Measurements from ENCODE around the gene AMMECR1. TPM values are rescaled to one million over a fixed set of nuclear protein-coding genes. Genes with fewer than 3 reads are reported as not detected.

The AMMECR1 gene
- total RNA-seq, 1 donor from 2014 or later: 0.62 TPM

- no peak for DNase-seq
- intact Hi-C loops (cut with DNase I): no loop called here
- no peak for ATAC-seq (ENCODE audit: poor library complexity)
Observed at GRCh38 chrX:110182362-110182761, 135.5 kb downstream of the AMMECR1 start.

- DNase-seq: no peak
- no peak for ATAC-seq (ENCODE audit: poor library complexity)
- intact Hi-C loops (cut with DNase I): no loop called here
Observed at GRCh38 chrX:110181459-110182137, 136.3 kb downstream of the AMMECR1 start.

GRCh38 chrX:110180928-110181310, 137.0 kb downstream of the AMMECR1 start:
- ATAC-seq (ENCODE audit: poor library complexity): no peak
- intact Hi-C loops (cut with DNase I): no loop called here
- no peak for DNase-seq

- DNase-seq (no peak), ATAC-seq (ENCODE audit: poor library complexity) (peak; percentile 84)
- intact Hi-C loops (cut with DNase I): no loop called here
Observed at GRCh38 chrX:110180176-110180927, 137.5 kb downstream of the AMMECR1 start.

- intact Hi-C loops (cut with DNase I): no loop called here
- DNase-seq: no peak
- no peak for ATAC-seq (ENCODE audit: poor library complexity)
Observed at GRCh38 chrX:110178179-110178865, 139.6 kb downstream of the AMMECR1 start.

- peak; percentile 30 for ATAC-seq (ENCODE audit: poor library complexity)
- intact Hi-C loops (cut with DNase I): no loop called here
- DNase-seq: no peak
Observed at GRCh38 chrX:110175696-110176095, 142.2 kb downstream of the AMMECR1 start.

GRCh38 chrX:110175146-110175545, 142.7 kb downstream of the AMMECR1 start:
- no peak for ATAC-seq (ENCODE audit: poor library complexity)
- no peak for DNase-seq
- intact Hi-C loops (cut with DNase I): no loop called here

- peak; percentile 28 for ATAC-seq (ENCODE audit: poor library complexity)
- intact Hi-C loops (cut with DNase I): no loop called here
Observed at GRCh38 chrX:110173192-110174175, 144.4 kb downstream of the AMMECR1 start.

GRCh38 chrX:110172215-110172614, 145.7 kb downstream of the AMMECR1 start:
- no peak for DNase-seq
- intact Hi-C loops (cut with DNase I): no loop called here
- no peak for ATAC-seq (ENCODE audit: poor library complexity)

More at GRCh38 chrX:110173192-110174175, 144.4 kb downstream of the AMMECR1 start:
- DNase-seq: no peak

GRCh38 chrX:110171442-110171841, 146.4 kb downstream of the AMMECR1 start:
- ATAC-seq (ENCODE audit: poor library complexity) (no peak), DNase-seq (no peak)
- intact Hi-C loops (cut with DNase I): no loop called here

- DNase-seq (no peak), ATAC-seq (ENCODE audit: poor library complexity) (no peak)
- intact Hi-C loops (cut with DNase I): no loop called here
Observed at GRCh38 chrX:110170029-110170428, 147.9 kb downstream of the AMMECR1 start.

- intact Hi-C loops (cut with DNase I): no loop called here
- DNase-seq: no peak
- no peak for ATAC-seq (ENCODE audit: poor library complexity)
Observed at GRCh38 chrX:110168585-110168984, 149.3 kb downstream of the AMMECR1 start.

- intact Hi-C loops (cut with DNase I): no loop called here
- ATAC-seq (ENCODE audit: poor library complexity) (peak; percentile 28), DNase-seq (no peak)
Observed at GRCh38 chrX:110167952-110168451, 149.9 kb downstream of the AMMECR1 start.

GRCh38 chrX:110163488-110163887, 154.4 kb downstream of the AMMECR1 start:
- ATAC-seq (ENCODE audit: poor library complexity) (no peak), DNase-seq (no peak)
- intact Hi-C loops (cut with DNase I): no loop called here

GRCh38 chrX:110162867-110163266, 155.0 kb downstream of the AMMECR1 start:
- DNase-seq: no peak
- intact Hi-C loops (cut with DNase I): no loop called here
- no peak for ATAC-seq (ENCODE audit: poor library complexity)

GRCh38 chrX:110162131-110162530, 155.8 kb downstream of the AMMECR1 start:
- intact Hi-C loops (cut with DNase I): no loop called here
- DNase-seq (no peak), ATAC-seq (ENCODE audit: poor library complexity) (no peak)

- no peak for ATAC-seq (ENCODE audit: poor library complexity)
- intact Hi-C loops (cut with DNase I): no loop called here
- no peak for DNase-seq
Observed at GRCh38 chrX:110161361-110161686, 156.6 kb downstream of the AMMECR1 start.

- DNase-seq (no peak), ATAC-seq (ENCODE audit: poor library complexity) (no peak)
- intact Hi-C loops (cut with DNase I): loop anchor here (5.0 kb wide), 1 partner anchor 247 kb away; no protein-coding TSS in a partner anchor
Observed at GRCh38 chrX:110159865-110160264, 158.0 kb downstream of the AMMECR1 start.
